Epithelial cell of esophagus (primary cell): ENCODE data around the gene MED15.

ENCODE experiments used
- DNase-seq: peaks from one replicate; pipeline ENCODE4 v3.0.0; 2010; ENCODE audit warnings: low read depth
- H3K4me3 ChIP-seq: 2 replicates; pipeline ENCODE4 v1.5.1; 2011; ENCODE audit warnings: mild to moderate bottlenecking, low read length, control low read depth
- CTCF ChIP-seq: IDR thresholded peaks from 2 replicates; pipeline ENCODE4 v1.5.1; 2011; ENCODE audit warnings: low read depth, mild to moderate bottlenecking, low read length, control low read depth, inconsistent platforms; ENCODE audit not compliant: insufficient read depth; ENCODE audit errors: missing control alignments

Gene MED15

GRCh38 chr22:20573833-20574615, 66.6 kb downstream of the MED15 start:
- no peak overlapping the region for H3K4me3 ChIP-seq
- DNase-seq = no peak
- TF ChIP-seq CTCF = no peak

GRCh38 chr22:20574920-20575353, 67.5 kb downstream of the MED15 start:
- H3K4me3 ChIP-seq = no peak overlapping the region
- TF ChIP-seq CTCF = no peak
- no peak for DNase-seq

GRCh38 chr22:20575724-20576444, 68.5 kb downstream of the MED15 start:
- DNase-seq = no peak
- H3K4me3 ChIP-seq = no peak overlapping the region
- no peak for TF ChIP-seq CTCF

- H3K4me3 ChIP-seq = no peak overlapping the region
- no peak for DNase-seq
- TF ChIP-seq CTCF = no peak
Observed at GRCh38 chr22:20576445-20576816, 69.0 kb downstream of the MED15 start.

- DNase-seq = no peak
- no peak for TF ChIP-seq CTCF
Observed at GRCh38 chr22:20577045-20577444, 69.6 kb downstream of the MED15 start.

GRCh38 chr22:20577549-20577975, 70.2 kb downstream of the MED15 start:
- DNase-seq = no peak
- no peak for TF ChIP-seq CTCF
- no peak overlapping the region for H3K4me3 ChIP-seq

More at GRCh38 chr22:20577045-20577444, 69.6 kb downstream of the MED15 start:
- H3K4me3 ChIP-seq = no peak overlapping the region

GRCh38 chr22:20578192-20578591, 70.8 kb downstream of the MED15 start:
- no peak for DNase-seq
- no peak overlapping the region for H3K4me3 ChIP-seq
- TF ChIP-seq CTCF = no peak
